NCI-H2227 (cell line): ENCODE results near the gene RBMS3.
"Not testable (repeated sequence)": the region's sequence is repeated elsewhere in the genome, so short reads cannot be mapped to it uniquely, and the experiment has no call there.

Experiments used
- DNase-seq: peaks from one replicate; lab custom pipeline; 2025; ENCODE audit not compliant: unreplicated experiment; lab: John Stamatoyannopoulos, UW

RBMS3 gene

GRCh38 chr3:30044515-30044914 is 763.6 kb downstream of the RBMS3 start:
- no peak for DNase-seq

GRCh38 chr3:30048431-30048830 is 767.6 kb downstream of the RBMS3 start:
- DNase-seq = no peak

GRCh38 chr3:30050116-30050515 is 769.2 kb downstream of the RBMS3 start:
- DNase-seq = not testable (repeated sequence)

- no peak for DNase-seq
Measured at GRCh38 chr3:30059240-30059639, 778.4 kb downstream of the RBMS3 start.
